ENCODE data around the gene MIPEP. TPM values are rescaled to one million over a fixed set of nuclear protein-coding genes. Genes with fewer than 3 reads are reported as not detected.

The MIPEP gene
- total RNA-seq, 1 donor from 2014 or later = 7.8 TPM

Other genes with a start within 250 kb of the MIPEP start
- gene C1QTNF9B, start 8.1 kb upstream of the MIPEP start, total RNA-seq = not detected in 2 replicates